ENCODE data around the gene RFPL1. TPM values are rescaled to one million over a fixed set of nuclear protein-coding genes. Genes with fewer than 3 reads are reported as not detected.

RFPL1 gene
- total RNA-seq, 4 donors from 2014 or later, result not detected

DNA sequence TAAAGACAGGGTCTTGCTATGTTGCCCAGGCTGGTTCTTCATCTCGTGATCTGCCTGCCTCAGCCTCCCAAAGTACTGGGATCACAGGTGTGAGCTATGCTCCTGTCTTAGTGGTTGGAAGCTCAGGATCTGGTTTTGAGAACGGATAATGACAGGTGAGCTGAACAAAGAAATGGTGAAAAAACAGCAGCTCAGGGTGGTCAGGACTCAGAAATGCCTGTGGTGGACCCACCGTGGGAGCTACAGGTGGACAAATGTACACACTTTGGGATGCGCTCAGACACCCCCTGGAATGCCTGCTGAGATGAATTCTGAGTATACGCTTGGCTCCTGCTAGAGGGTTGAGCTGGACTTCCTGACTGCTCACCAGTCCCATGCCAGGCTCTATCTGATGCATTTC is 9.5 kb downstream of the RFPL1 start:
- WGBS, 2 donors, result 86% methylated on average over 5 of the region's 5 CpGs
- intact Hi-C loops (cut with DNase I; ENCODE audit: low total_unique reads), result no loop called here
- no peak for DNase-seq (ENCODE audit: low spot score in 2 of 2)
- TF ChIP-seq, protein P1, sequence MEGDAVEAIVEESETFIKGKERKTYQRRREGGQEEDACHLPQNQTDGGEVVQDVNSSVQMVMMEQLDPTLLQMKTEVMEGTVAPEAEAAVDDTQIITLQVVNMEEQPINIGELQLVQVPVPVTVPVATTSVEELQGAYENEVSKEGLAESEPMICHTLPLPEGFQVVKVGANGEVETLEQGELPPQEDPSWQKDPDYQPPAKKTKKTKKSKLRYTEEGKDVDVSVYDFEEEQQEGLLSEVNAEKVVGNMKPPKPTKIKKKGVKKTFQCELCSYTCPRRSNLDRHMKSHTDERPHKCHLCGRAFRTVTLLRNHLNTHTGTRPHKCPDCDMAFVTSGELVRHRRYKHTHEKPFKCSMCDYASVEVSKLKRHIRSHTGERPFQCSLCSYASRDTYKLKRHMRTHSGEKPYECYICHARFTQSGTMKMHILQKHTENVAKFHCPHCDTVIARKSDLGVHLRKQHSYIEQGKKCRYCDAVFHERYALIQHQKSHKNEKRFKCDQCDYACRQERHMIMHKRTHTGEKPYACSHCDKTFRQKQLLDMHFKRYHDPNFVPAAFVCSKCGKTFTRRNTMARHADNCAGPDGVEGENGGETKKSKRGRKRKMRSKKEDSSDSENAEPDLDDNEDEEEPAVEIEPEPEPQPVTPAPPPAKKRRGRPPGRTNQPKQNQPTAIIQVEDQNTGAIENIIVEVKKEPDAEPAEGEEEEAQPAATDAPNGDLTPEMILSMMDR (IDR thresholded peaks at IDR 0.05), result no peak
- no peak for TF ChIP-seq POLR2A (IDR thresholded peaks at IDR 0.05)
- H3K4me3 ChIP-seq (ENCODE audit: low read depth, poor library complexity, severe bottlenecking), result no peak overlapping the region

DNA sequence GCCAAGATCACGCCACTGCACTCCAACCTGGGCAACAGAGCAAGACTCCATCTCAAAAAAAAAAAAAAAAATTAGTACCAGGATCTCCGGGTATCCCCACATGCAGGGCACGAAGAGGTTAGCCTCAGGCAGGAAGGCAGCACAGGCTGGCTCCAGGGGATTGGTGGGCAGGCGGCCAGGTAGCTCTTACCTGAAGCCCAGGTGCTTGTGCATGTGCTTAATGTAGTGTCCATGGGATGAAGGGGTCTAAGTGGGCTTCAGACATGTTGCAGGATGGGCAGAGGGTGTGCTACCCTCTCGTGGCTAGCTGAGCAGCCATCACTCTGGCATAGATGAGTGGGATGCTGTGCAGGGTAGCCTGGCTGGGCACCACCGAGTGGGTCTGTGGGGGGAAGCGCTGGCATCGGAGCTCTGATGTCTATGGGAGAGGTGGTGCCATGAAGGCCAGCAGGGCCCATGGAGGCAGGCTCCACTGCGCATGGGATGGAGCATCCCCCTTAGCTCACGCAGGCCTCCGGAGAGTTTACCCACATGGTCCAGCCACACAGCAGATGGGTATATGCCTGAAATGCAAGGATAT is 11.0 kb downstream of the RFPL1 start:
- intact Hi-C loops (cut with DNase I; ENCODE audit: low total_unique reads), result no loop called here
- H3K4me3 ChIP-seq (ENCODE audit: low read depth, poor library complexity, severe bottlenecking), result no peak overlapping the region
- TF ChIP-seq, protein P1 (IDR thresholded peaks at IDR 0.05), result no peak
- TF ChIP-seq POLR2A (IDR thresholded peaks at IDR 0.05), result no peak
- WGBS, 2 donors, result 90 to 94% methylated on average over 11 of the region's 11 CpGs
- DNase-seq (ENCODE audit: low spot score in 2 of 2), result no peak

DNA sequence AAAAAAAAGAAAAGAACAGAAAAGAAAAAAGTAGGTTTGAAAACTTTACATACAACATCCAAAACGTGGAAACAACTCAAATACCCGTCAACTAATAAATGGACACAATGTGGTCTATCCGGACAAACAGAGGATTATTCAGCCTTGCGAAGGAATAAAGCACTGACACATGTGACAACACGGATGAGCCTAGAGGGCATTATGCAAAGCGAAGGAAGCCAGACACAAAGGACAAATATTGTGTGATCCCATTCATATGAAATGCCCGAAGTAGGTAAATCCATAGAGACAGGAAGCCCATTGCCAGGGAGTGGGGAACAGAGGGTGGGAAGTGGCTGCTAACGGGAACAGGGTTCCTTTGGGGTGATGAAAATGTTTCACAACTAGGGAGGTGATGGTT is 11.8 kb downstream of the RFPL1 start:
- TF ChIP-seq POLR2A (IDR thresholded peaks at IDR 0.05), result no peak
- TF ChIP-seq, protein P1 (IDR thresholded peaks at IDR 0.05), result no peak
- WGBS, 2 donors, result 71 to 75% methylated on average over 8 of the region's 8 CpGs
- DNase-seq (ENCODE audit: low spot score in 2 of 2), result no peak
- intact Hi-C loops (cut with DNase I; ENCODE audit: low total_unique reads), result no loop called here
- no peak overlapping the region for H3K4me3 ChIP-seq (ENCODE audit: low read depth, poor library complexity, severe bottlenecking)

DNA sequence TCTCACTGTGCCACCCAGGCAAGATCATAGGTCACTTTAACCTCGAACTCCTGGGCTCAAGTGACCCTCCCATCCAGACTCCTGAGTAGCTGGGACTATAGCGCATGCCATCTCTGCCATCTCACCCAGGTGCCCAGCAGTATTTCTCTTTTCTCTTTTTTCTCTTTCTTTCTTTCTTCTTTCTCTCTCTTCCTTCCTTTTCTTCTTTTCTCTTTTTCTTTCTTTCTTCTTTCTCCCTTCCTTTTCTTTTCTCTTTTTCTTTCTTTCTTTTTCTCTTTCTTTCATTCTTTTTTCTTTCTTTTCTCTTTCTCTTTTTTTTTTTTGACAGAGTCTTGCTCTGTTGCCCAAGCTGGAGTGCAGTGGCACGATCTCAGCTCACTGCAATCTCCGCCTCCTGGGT is 13.5 kb downstream of the RFPL1 start:
- intact Hi-C loops (cut with DNase I; ENCODE audit: low total_unique reads), result no loop called here
- TF ChIP-seq, protein P1 (IDR thresholded peaks at IDR 0.05), result no peak
- no peak for TF ChIP-seq POLR2A (IDR thresholded peaks at IDR 0.05)
- DNase-seq (ENCODE audit: low spot score in 2 of 2), result no peak
- H3K4me3 ChIP-seq (ENCODE audit: low read depth, poor library complexity, severe bottlenecking), result no peak overlapping the region
- WGBS, 2 donors, result 92 to 96% methylated on average over 4 of the region's 4 CpGs

DNA sequence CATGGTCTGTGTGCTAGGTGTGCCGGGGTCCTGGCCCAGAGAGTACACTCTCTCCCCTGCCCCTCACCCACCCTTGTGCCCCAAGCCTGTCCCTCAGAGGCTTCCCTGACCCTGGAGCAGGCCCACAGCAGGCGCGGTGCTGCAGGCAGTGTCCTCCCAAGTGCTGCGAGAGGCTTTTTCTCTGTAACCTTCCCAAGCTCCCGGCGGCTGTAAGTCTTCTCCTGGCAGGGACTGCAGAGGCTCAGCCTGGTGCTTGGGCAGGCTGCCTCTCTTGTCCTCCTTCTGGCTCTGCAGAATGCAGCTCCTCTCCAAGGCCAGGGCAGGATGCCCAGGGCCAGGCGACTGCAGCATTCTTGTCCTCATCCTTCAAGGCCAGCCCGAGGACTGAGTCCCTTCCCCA is 15.9 kb downstream of the RFPL1 start:
- 42 to 65% methylated on average over 8 of the region's 8 CpGs for WGBS, 2 donors
- no peak for TF ChIP-seq POLR2A (IDR thresholded peaks at IDR 0.05)
- TF ChIP-seq, protein P1 (IDR thresholded peaks at IDR 0.05), result no peak

DNA sequence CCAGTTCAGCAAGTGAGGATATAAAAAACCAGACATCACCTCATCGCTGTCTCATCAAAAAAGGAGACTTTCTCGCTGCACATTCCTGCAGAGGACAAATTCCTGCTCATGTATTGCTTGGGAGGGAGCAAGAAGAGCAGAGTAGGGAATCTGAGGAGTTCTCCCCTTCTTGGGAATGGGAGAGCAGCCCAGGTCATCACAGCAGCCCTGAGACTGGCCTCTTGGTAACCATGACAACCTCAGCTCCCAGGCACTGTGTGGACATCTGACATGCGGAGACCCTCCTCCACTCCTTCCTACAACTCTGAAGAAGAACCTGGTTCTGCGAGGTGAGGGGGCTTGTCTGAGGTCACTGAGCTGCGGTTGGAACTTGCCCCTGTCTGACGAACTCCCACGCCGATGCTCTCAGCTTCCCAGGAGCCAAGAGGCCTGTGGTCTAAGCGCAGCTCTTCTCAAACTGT is 17.9 kb downstream of the RFPL1 start:
- TF ChIP-seq, protein P1 (IDR thresholded peaks at IDR 0.05), result no peak
- no peak for TF ChIP-seq POLR2A (IDR thresholded peaks at IDR 0.05)
- 66 to 93% methylated on average over 5 to 9 of the region's 9 CpGs for WGBS, 2 donors
- H3K4me3 ChIP-seq (ENCODE audit: low read depth, poor library complexity, severe bottlenecking), result no peak overlapping the region
- no peak for DNase-seq (ENCODE audit: low spot score in 2 of 2)
- intact Hi-C loops (cut with DNase I; ENCODE audit: low total_unique reads), result no loop called here

More for the DNA sequence above, 15.9 kb downstream of the RFPL1 start:
- DNase-seq (ENCODE audit: low spot score in 2 of 2), result no peak
- no peak overlapping the region for H3K4me3 ChIP-seq (ENCODE audit: low read depth, poor library complexity, severe bottlenecking)
- intact Hi-C loops (cut with DNase I; ENCODE audit: low total_unique reads), result no loop called here
